HG03064 (cell line): Measurements from ENCODE around the gene COQ8B.
"Not testable (repeated sequence)": the region's sequence is repeated elsewhere in the genome, so short reads cannot be mapped to it uniquely, and the experiment has no call there.

Source experiments
- ATAC-seq: cut with Tn5 transposase; IDR thresholded peaks from one replicate; pipeline ENCODE4 v1.9.1; 2021; ENCODE audit warnings: low read depth; ENCODE audit not compliant: unreplicated experiment

The COQ8B gene

GRCh38 chr19:40742886-40743285, 26.2 kb upstream of the COQ8B start:
- ATAC-seq, result no peak

- no peak for ATAC-seq
Observed at GRCh38 chr19:40742477-40742876, 25.8 kb upstream of the COQ8B start.

GRCh38 chr19:40741527-40742390, 25.1 kb upstream of the COQ8B start:
- ATAC-seq, result no peak

DNA sequence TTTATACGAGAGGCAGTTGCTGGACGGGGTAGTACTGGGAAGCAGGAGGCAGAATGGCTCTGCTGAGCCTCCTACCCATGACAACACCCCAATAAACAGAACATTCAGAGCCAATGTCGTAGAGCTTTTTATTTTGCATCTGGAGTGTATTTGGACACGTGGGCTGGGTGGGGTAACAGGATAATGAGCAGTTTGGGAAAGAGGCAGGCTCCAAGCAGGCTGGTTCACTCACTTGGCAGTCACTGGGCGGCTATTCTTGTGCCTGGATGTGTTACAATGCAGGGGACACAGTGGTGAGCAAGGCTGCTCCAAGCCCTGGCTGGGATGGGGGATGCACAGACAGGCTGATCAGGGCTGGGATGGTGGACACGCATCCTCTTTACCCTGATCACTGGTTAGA, 24.1 kb upstream of the COQ8B start:
- ATAC-seq, result no peak

DNA sequence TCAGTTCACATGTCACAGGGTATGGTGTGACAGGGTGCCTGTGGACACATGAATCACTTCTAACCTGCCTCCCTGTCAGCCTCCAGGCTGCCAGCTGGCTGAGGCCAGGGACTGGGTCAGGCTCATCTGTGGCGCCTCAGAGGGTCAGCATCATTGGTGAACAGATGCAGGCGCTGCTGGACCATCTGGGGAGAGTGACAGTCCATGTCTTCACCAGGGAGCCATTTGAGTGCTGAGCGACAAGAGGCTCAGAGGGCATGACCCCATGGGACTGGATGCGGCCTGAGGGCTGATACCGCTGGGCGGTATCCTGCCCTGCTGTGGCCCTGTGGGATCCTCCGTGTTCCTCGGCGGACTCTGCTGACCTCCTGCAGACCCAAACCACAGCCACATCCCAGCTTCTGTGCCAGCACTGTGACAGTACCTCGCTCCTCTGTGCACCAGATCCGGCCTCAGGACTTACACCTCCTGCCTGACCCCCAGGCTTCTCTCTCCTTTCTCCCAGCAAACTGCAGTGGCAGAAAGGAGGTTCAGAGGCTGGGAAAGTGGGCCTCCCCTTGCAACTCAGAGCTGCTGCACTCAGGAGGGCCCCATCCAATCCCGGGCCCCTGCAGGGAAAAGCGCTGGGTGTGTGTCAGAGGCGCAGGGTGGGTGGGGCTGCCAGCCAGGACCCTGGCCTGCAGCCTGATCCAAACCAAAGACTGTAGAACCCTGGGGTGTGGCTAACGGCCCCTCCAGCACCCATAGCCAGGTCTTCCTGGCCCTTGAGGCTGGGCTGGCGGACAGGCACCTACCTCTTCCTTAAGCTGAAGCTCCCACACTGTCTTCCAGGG, 23.4 kb upstream of the COQ8B start:
- no peak for ATAC-seq

GRCh38 chr19:40739030-40739839, 22.5 kb upstream of the COQ8B start:
- no peak for ATAC-seq

DNA sequence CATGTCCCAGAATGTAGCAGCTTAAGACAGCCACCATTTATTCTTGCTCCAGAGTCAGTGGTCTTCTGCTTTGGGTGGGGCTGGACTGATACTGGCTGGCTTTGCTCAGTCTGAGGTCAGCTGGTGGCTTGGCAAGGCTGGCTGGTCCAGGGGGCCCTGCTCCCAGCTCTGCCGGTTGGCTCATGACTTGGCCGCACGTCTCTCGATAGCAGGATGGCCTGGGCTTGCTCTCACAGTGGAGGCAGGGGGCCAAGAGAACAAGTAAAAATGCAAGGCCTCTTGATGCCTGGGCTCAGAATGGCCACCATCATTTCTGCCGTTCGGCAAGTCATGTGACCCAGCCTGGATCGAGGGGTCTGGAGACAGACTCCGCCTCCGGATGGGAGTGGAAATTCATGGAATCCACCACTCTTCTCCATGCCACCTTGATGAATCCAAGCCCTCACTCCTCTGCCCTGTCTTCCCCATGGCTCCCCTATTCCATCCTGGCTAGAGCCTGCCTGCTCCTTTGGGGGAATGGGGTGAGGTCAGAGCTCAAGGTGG, 20.5 kb upstream of the COQ8B start:
- no peak for ATAC-seq

- ATAC-seq, result no peak
Observed at GRCh38 chr19:40736661-40737060, 20.0 kb upstream of the COQ8B start.

- ATAC-seq, result no peak
Observed at GRCh38 chr19:40735013-40735771, 18.5 kb upstream of the COQ8B start.

DNA sequence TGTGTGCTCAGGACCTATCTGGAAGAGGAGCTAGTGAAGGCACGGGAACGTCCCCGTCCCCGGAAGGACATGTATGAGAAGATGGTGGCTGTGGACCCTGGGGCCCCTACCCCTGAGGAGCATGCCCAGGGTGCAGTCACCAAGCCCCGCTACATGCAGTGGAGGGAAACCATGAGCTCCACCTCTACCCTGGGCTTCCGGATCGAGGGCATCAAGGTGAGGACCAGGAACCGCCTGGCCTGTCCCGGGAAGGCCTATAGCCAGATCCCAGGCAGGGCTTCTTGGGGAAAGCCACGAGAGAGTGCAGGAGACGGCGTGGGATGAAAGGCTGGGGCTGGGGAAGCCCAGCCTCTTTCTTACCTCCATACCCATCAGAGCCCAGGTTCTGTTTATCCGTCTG, 16.5 kb upstream of the COQ8B start:
- ATAC-seq, result no peak

DNA sequence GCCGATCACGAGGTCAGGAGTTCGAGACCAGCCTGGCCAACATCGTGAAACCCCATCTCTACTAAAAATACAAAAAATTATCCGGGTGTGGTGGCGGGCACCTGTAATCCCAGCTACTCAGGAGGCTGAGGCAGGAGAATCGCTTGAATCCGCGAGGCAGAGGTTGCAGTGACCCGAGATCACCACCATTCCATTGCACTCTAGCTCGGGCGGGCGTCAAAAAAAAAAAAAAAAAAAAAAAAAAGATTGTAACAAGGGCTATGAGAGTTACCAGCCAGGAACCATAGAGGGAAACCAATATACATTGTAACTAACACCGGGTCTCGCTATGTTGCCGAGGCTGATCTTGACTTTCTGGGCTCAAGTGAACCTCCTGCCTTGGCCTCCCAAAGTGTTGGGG, 15.6 kb upstream of the COQ8B start:
- not testable (repeated sequence) for ATAC-seq

- ATAC-seq, result not testable (repeated sequence)
Observed at GRCh38 chr19:40730065-40730464, 13.4 kb upstream of the COQ8B start.

- ATAC-seq, result no peak
Observed at GRCh38 chr19:40726279-40726678, 9.6 kb upstream of the COQ8B start.

DNA sequence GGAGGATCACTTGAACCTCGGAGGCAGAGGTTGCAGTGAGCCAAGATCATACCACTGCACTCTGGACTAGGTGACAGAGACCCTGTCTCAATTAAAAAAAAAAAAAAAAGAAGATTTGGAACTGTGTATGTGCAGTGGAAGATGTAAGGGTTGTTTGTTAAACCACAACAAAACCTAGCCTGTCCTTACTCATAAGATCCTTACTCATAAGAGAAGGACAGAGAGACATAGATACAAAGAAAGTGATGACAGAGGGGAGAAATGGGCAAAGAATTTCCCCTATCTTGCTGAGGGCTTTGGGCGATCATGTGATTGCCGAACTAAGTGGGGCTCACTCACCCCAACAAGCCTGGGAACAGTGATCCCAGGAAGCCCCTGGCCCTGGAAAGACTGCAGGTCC, 8.2 kb upstream of the COQ8B start:
- no peak for ATAC-seq

DNA sequence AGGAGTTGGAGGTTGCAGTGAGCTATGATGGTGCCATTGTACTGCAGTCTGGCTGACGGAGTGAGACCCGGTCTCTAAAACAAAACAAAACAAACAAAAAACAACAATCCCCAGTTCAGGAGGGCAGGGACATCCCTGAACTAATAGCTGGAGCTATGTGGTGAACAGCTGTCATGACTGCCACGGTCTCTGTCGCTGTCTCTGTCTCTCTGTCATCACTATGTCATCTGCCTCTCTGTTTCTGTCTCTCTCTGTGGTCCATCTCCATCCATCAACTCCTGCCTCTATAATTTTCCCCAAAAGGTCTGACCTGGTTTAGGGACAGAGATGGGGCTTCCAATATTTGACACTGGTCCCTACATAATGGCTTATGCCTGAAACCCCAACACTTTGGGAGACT, 7.6 kb upstream of the COQ8B start:
- ATAC-seq, result no peak

- ATAC-seq, result no peak
Observed at GRCh38 chr19:40723661-40724254, 7.1 kb upstream of the COQ8B start.

GRCh38 chr19:40721936-40722661, 5.4 kb upstream of the COQ8B start:
- no peak for ATAC-seq

GRCh38 chr19:40721140-40721486, 4.4 kb upstream of the COQ8B start:
- ATAC-seq, result no peak

GRCh38 chr19:40719414-40719894, 2.8 kb upstream of the COQ8B start:
- no peak for ATAC-seq
